Measurements from ENCODE around the gene ICAM2.
"Not testable (repeated sequence)": the region's sequence is repeated elsewhere in the genome, so short reads cannot be mapped to it uniquely, and the experiment has no call there.

The ICAM2 gene

GRCh38 chr17:64008830-64009229, 11.6 kb downstream of the ICAM2 start:
- TF ChIP-seq, protein P1, sequence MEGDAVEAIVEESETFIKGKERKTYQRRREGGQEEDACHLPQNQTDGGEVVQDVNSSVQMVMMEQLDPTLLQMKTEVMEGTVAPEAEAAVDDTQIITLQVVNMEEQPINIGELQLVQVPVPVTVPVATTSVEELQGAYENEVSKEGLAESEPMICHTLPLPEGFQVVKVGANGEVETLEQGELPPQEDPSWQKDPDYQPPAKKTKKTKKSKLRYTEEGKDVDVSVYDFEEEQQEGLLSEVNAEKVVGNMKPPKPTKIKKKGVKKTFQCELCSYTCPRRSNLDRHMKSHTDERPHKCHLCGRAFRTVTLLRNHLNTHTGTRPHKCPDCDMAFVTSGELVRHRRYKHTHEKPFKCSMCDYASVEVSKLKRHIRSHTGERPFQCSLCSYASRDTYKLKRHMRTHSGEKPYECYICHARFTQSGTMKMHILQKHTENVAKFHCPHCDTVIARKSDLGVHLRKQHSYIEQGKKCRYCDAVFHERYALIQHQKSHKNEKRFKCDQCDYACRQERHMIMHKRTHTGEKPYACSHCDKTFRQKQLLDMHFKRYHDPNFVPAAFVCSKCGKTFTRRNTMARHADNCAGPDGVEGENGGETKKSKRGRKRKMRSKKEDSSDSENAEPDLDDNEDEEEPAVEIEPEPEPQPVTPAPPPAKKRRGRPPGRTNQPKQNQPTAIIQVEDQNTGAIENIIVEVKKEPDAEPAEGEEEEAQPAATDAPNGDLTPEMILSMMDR (IDR thresholded peaks at IDR 0.05; ENCODE audit: low read depth, low read length) = no peak
- no peak overlapping the region for H3K4me3 ChIP-seq (ENCODE audit: low read depth, low read length)

DNA sequence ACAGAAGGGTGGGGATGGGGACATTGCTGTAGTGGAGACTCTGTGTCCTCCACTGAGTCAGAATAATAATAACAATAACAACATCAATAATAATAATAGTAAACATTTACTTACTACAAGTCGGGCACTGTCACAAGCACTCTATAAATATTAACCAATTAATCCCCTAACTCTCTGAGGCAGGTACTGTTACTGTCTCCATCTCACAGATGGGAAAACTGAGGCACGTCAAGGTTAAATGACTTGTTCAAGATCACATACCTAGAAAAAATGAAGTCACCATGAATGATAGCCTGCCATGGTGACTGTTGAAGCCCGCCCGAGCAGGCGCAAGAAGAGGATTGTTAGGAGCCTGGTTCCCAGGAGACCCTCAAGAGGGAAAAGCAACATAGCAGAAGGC, 12.1 kb downstream of the ICAM2 start:
- TF ChIP-seq, protein P1 (IDR thresholded peaks at IDR 0.05; ENCODE audit: low read depth, low read length) = no peak
- H3K4me3 ChIP-seq (ENCODE audit: low read depth, low read length) = no peak overlapping the region

- no peak overlapping the region for H3K4me3 ChIP-seq (ENCODE audit: low read depth, low read length)
- TF ChIP-seq, protein P1 (IDR thresholded peaks at IDR 0.05; ENCODE audit: low read depth, low read length) = no peak
Measured at GRCh38 chr17:64007838-64008282, 12.6 kb downstream of the ICAM2 start.

DNA sequence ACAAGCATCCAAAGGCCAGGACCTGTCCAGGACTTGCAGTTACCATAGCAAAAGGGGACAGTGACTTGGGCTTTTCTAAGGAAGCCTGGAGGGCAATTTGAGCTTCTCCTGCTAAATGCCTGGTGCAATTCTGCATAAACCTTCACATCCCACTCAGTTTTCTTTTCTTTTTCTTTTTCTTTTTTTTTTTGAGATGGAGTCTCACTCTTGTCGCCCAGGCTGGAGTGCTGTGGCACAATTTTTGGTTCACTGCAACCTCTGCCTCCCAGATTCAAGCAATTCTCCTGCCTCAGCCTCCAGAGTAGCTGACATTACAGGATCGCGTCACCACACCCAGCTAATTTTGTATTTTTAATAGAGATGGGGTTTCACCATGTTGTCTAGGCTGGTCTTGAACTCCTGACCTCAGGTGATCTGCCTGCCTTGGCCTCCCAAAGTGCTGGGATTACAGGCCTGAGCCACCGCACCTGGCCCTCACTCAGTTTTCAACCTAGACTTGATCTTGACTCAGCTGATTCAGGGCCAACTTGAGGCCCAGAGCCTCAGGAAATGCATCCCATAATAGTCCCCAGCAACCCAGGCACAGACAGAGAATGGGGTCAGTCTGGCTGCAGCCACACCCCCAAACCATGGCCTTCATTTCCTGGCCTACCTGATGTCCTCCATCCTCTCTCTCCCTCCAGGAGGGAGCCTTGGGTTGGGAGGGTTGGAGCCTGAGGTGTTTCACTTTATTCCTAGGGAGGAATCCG, 13.2 kb downstream of the ICAM2 start:
- H3K4me3 ChIP-seq (ENCODE audit: low read depth, low read length) = not testable (repeated sequence)

DNA sequence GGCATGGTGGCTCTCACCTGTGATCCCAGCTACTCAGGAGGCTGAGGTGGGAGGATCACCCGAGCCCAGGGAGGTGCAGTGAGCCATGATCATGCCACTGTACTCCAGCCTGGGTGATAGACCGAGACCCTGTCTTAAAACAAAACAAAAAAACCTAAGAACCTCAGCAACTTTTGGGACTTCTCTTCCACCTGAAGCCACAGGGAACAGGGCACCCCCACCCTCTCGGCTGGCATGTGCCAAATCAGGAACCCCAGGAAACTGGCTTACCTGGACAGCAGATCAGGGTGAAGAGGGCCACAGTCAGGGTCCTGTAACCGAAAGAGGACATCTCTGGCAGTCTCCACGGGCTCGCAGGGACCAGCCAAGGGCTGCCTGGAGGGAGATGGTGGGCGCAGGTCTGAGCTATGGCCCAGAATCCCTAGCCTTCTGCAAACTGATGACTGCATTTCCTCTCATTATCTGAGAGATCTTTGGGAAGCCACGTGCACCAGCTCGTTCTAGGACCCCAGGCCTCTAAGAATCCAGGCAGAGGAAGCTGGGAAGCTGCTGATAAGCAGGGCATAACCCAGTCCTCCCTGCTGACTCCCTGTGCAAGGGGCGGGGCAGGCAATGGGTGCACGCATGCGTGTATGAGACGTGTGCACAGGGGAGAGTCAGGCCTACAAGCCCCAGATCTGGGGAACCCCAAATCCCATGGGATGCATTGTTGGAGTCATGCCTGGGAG, 13.9 kb downstream of the ICAM2 start:
- H3K4me3 ChIP-seq (ENCODE audit: low read depth, low read length) = no peak overlapping the region
- TF ChIP-seq, protein P1 (IDR thresholded peaks at IDR 0.05; ENCODE audit: low read depth, low read length) = no peak

GRCh38 chr17:64005734-64006167, 14.7 kb downstream of the ICAM2 start:
- H3K4me3 ChIP-seq (ENCODE audit: low read depth, low read length) = no peak overlapping the region
- TF ChIP-seq, protein P1 (IDR thresholded peaks at IDR 0.05; ENCODE audit: low read depth, low read length) = no peak

DNA sequence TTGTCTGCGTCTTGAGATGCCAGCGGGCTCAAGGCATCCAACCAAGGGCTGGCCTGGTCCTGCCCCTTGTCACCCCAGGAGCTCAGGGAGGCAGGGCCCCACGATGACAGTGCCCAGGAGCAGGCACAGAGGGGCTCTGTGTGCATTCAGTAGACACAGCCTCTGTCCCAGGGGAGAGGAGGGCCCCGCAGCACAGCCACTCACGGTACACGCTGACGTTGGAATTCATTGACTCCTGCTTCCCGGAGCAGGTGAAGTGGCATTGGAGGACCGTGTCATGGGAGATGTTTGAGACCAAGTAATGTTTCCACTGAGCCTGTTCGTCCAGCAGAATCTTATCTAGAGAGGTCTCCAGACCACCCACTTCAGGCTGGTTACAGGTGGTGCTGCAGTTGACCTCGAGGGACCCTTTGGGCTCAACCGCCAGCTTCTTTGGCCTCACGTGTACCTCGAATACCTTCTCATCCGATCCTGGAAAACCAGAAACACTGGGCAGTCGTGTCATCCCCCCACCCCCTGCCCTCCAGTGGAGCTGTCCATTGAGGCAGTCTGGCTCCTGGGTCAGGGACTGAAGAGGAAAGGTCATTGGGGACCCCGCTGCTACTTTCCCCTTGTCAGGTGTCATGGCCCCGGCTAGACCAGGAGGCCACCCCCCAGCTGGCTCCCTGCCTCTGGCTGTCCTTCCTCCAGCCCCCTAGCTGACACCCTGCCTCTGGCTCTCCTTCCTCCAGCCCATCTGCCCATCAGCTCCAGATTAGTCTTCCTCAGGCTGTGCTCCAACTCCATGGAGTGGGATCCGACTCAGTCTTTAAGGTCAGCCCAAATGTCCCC, 15.3 kb downstream of the ICAM2 start:
- TF ChIP-seq, protein P1 (IDR thresholded peaks at IDR 0.05; ENCODE audit: low read depth, low read length) = no peak
- H3K4me3 ChIP-seq (ENCODE audit: low read depth, low read length) = no peak overlapping the region
